SHP77 treated with DMSO at 0.1 percent for 48 hours (cell line): ENCODE results near the gene SCGN.

Source experiments
- DNase-seq: peaks from one replicate; lab custom pipeline; 2025; lab: John Stamatoyannopoulos, UW

SCGN gene

DNA sequence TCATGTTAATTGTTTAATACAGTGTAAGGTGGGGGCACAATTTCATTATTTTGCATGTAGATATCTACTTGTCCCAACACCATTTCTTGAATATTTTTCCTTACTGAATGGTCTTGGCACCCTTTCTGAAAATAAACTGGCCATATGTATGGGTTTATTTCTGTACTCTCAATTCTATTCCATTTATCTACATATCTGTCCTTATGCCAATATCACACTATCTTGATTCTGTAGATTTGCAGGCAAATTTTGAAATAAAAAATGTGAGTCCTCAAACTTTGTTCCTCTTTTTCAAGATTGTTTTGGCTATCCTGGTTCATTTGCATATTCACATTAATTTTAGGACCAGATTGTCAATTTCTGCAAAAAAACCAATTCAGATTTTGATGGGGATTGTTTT lies 34.8 kb downstream of the SCGN start:
- DNase-seq: no peak

DNA sequence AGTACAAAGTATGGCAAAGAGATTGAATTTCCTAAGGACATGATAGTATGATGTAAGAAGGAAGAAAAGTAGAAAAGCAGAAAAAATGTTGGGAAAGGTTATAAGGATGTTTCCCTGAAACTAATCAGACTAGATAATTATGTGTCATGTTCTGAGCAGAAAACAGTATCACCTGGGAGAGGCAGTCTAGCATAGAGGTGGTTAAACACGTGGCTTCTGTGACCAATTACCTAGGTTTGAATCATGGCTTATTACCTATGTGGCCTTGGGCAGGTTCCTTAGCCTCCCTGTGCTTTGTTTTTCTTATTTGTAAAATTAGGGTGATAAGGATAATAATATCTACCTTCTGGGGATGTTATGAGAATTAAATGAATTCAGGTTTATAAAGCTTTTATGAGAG lies 38.0 kb downstream of the SCGN start:
- no peak for DNase-seq

GRCh38 chr6:25691894-25692293 lies 39.9 kb downstream of the SCGN start:
- no peak for DNase-seq

- DNase-seq: no peak
These were observed 40.5 kb downstream of the SCGN start for GRCh38 chr6:25692472-25692871.

- no peak for DNase-seq
These were observed 42.4 kb downstream of the SCGN start for GRCh38 chr6:25694366-25694765.

- no peak for DNase-seq
These were observed 43.7 kb downstream of the SCGN start for GRCh38 chr6:25695671-25696070.

DNA sequence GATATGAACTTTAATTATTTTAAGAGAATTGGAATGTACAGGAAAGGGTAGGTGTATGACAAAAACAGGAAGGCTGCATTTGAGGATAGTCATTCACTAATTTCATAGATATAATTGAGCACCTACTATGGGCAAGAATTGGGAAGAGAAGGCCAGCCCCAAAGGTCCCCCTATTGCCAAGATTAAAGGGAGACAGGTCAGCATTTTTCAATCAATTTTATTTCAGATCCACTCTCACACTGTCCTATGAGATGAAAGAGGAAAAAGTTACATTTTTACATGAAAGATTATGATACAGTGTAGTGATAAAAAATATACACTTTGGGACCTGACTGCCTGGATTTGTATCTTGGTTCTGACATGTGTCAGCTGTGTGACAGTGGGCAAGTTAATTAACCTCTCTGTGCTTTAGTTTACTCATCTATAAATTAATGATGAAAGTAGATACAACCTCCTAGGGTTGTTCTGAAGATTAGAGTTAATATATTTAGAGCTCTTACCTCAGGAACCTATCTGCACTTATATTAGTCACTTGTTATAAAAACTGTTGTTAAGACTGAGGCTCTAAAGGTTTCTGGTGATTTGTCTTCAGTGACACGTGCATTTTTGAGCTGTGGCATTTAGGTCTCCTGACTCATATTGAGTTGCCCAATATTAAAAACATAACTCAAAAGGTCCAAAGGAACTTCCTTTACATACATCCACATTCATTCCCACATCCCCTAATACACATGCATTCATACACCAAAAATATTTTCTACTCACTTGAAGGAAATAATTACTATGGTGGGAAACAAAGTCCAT lies 45.7 kb downstream of the SCGN start:
- DNase-seq: no peak

GRCh38 chr6:25698631-25699030 lies 46.6 kb downstream of the SCGN start:
- DNase-seq: no peak

DNA sequence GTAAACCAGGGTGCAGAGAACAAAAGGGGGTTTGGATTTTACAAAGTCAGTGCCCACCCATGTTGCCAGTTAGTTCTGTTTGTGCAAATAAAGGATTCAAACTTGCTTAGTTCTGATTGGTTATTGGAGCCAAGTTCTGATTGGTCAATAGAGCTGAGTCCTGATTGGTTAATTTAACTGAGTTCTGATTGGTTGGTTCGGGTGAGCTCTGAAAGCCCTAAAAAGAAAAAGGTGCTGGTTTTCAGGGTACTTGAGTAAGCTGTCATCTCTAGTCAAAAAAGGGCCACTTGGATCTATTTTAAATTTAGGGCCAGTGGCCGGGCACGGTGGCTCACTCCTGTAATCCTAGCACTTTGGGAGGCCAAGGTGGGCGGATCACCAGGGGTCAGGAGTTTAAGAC lies 47.6 kb downstream of the SCGN start:
- DNase-seq: no peak

- no peak for DNase-seq
These were observed 48.7 kb downstream of the SCGN start for GRCh38 chr6:25700761-25701160.

GRCh38 chr6:25701807-25702206 lies 49.8 kb downstream of the SCGN start:
- no peak for DNase-seq

DNA sequence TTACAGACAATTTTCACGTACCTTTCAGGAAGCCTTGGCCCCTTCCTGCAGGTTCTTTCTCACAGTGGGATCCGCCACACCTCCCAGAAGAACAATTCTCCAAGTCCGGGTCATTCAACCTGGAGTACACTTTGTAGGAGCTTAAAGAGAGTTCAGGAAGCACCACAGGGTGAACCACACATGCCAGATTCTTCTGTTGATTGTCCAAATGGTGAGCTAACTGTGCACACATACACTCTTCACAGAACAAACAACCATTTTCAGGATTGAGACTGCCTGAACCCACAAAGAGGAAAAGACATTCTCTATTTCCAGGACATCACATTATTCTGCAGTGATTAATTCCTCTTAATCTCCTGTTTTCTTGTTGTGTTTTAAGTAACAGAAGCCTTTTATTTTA lies 51.0 kb downstream of the SCGN start:
- peak; percentile 1 for DNase-seq

GRCh38 chr6:25704001-25704400 lies 52.0 kb downstream of the SCGN start:
- no peak for DNase-seq

DNA sequence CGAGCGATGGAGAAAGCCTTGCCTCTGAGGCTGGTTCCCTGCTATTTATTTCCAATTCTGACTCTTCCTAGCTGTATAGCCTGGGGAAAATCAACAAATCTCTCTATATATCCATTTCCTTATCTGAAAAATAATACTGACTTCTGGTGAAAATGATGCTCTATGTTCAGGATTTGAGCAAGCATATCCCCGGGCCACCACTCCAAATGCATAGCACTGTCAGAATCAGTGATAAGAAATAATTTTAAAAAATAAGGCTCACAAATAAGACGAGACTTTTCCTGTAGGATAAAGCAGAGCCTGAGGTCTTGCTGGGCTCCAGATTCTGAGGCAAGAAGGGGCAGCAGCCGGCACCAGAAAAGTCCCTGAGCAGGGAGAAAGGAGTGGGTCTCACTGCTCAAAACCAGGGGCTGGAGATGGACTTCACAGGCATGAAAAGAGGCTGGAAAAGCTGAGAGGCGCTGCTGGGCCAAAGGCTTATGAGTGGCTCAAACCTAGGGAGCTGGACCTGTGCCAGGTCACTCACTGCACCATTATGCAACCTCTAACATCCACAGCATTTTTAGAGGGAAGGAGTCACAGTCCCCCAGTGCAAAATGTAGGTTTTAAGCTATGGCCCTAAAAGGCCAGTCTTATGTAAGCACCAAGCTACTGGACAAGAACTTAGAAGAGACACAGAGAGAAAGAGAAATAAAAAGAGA lies 54.4 kb downstream of the SCGN start:
- DNase-seq: peak; percentile 26

DNA sequence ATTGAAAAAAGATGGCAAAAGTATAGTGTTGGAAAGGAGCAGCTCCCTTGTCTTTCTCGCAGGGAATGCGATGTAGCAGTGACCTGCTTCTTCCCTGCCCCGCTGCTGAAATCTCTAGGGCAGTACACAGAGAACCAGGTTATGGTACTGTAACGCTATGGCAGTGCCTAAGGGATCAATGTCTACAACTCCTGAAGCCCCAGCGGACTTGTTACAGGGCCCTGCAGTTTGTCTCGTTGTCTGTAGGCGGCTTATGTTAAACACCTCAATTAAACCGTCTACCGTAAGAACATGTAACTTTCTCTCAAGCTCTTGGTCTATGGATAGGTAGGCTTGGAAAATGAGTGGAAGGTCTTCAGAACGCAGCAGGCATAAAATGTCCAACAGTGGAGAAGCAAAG lies 57.7 kb downstream of the SCGN start:
- DNase-seq: no peak

GRCh38 chr6:25710287-25710686 lies 58.3 kb downstream of the SCGN start:
- DNase-seq: no peak

DNA sequence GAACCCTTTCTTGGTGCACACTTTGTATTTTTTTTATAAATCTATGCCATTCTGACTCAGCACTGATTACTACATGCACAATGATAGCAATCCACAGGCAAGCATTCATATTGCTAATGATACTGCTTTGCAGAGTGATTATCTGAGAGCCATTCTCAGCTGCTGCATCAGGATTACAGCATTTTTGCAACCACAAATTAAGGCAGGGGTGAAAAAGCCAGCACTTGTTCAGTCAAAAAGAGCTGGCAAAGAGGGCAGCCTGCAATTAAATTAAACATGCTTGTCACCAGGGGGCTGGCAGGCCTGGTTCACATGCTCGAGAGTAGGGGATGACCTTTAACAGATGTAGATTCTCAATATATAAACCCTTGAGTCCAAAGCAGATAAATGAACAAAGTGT lies 61.8 kb downstream of the SCGN start:
- DNase-seq: no peak

- no peak for DNase-seq
These were observed 62.8 kb downstream of the SCGN start for GRCh38 chr6:25714765-25715164.

- DNase-seq: no peak
These were observed 63.8 kb downstream of the SCGN start for GRCh38 chr6:25715794-25716193.

GRCh38 chr6:25717866-25718740 lies 66.1 kb downstream of the SCGN start:
- peak; percentile 22 for DNase-seq

DNA sequence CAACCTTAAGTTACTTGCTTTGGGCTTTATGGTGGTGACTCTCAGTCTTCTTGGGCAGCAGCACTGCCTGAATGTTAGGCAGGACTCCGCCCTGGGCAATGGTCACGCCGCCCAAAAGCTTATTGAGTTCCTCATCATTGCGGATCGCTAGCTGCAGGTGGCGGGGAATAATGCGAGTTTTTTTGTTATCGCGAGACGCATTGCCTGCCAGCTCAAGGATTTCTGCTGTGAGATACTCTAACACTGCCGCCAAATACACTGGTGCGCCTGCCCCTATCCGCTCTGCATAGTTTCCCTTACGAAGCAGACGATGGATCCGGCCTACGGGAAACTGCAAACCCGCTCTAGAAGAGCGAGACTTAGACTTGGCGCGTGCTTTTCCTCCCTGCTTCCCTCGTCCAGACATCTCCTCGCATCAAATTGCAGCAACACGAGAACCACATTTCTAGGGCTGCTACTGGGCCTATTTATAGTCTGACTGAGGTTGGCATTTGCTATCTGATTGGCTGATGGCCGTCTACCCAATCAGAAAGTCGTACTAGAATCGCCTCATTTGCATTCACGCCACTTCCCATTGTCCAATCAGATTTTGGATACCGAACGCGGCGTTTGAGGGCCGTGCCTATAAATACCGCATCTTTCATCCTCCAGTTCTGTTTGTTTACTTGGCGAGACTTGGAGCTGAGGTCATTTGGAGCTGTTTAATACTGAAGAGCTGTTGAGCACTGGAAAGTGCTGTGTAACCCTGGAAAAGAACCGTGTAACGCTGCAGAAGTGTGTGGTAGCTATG lies 74.3 kb downstream of the SCGN start:
- DNase-seq: no peak

DNA sequence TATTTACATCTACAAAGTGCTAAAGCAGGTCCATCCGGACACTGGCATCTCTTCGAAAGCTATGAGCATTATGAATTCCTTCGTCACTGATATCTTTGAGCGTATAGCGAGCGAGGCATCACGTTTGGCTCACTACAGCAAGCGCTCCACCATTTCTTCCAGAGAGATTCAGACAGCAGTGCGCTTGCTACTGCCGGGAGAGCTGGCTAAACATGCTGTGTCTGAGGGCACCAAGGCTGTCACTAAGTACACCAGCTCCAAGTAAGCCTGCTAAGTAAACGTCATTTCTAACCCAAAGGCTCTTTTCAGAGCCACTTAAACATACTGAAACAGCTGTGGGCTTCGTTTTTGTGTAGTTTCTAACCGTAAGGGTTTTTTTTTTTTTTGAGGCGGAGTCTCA lies 75.0 kb downstream of the SCGN start:
- no peak for DNase-seq
